NCI-H2107 treated with DMSO at 0.1 percent for 48 hours (cell line): ENCODE data around the gene SPIN2A.
"Not testable (repeated sequence)": the region's sequence is repeated elsewhere in the genome, so short reads cannot be mapped to it uniquely, and the experiment has no call there.

ENCODE experiments used
- DNase-seq: peaks from one replicate; lab custom pipeline; 2025; ENCODE audit not compliant: unreplicated experiment; lab: John Stamatoyannopoulos, UW

SPIN2A gene

GRCh38 chrX:57137073-57137472 is at the start of gene SPIN2A:
TSS of gene SPIN2A (minus strand) at chrX:57137397. CDS start at chrX:57136597, 800 bp downstream.
- DNase-seq: peak; percentile 24

GRCh38 chrX:57178605-57179004 is 41.4 kb upstream of the SPIN2A start:
- no peak for DNase-seq

GRCh38 chrX:57177070-57177469 is 39.9 kb upstream of the SPIN2A start:
- no peak for DNase-seq

- no peak for DNase-seq
These were observed 35.3 kb upstream of the SPIN2A start for GRCh38 chrX:57172544-57172943.

- DNase-seq: peak; percentile 29
These were observed 19.3 kb upstream of the SPIN2A start for GRCh38 chrX:57156397-57157049.

- no peak for DNase-seq
These were observed 18.0 kb upstream of the SPIN2A start for GRCh38 chrX:57155171-57155570.

- not testable (repeated sequence) for DNase-seq
These were observed 15.0 kb upstream of the SPIN2A start for GRCh38 chrX:57152222-57152621.

GRCh38 chrX:57138674-57139073 is 1.5 kb upstream of the SPIN2A start:
- no peak for DNase-seq

GRCh38 chrX:57137501-57137900 is 304 bp upstream of the SPIN2A start:
- peak; percentile 30 for DNase-seq

GRCh38 chrX:57136589-57136988 is 608 bp downstream of the SPIN2A start:
- DNase-seq: not testable (repeated sequence)

- no peak for DNase-seq
These were observed 1.9 kb downstream of the SPIN2A start for GRCh38 chrX:57135287-57135686.

- no peak for DNase-seq
These were observed 2.5 kb downstream of the SPIN2A start for GRCh38 chrX:57134702-57135101.

GRCh38 chrX:57133706-57134105 is 3.5 kb downstream of the SPIN2A start:
- no peak for DNase-seq

GRCh38 chrX:57133284-57133683 is 3.9 kb downstream of the SPIN2A start:
- not testable (repeated sequence) for DNase-seq

GRCh38 chrX:57132046-57132445 is 5.2 kb downstream of the SPIN2A start:
- no peak for DNase-seq

GRCh38 chrX:57121816-57122215 is 15.4 kb downstream of the SPIN2A start:
- no peak for DNase-seq

- DNase-seq: peak; percentile 68
These were observed 15.9 kb downstream of the SPIN2A start, which contains the start of gene SPIN2B for GRCh38 chrX:57121162-57121755. TSS of gene SPIN2B (minus strand) at chrX:57121548.

GRCh38 chrX:57120619-57121161 is 16.5 kb downstream of the SPIN2A start:
- not testable (repeated sequence) for DNase-seq

GRCh38 chrX:57119416-57119815 is 17.8 kb downstream of the SPIN2A start:
- peak; percentile 29 for DNase-seq

- not testable (repeated sequence) for DNase-seq
These were observed 19.6 kb downstream of the SPIN2A start for GRCh38 chrX:57117566-57117965.

GRCh38 chrX:57104921-57105398 is 32.2 kb downstream of the SPIN2A start:
- DNase-seq: no peak

- DNase-seq: no peak
These were observed 32.8 kb downstream of the SPIN2A start for GRCh38 chrX:57104406-57104805.
